GM19372 (cell line): ENCODE measurements around the gene CHD1.

Experiments
- ATAC-seq: cut with Tn5 transposase; IDR thresholded peaks from one replicate; pipeline ENCODE4 v1.9.1; 2021; ENCODE audit warnings: mild to moderate bottlenecking, low read depth, moderate library complexity; ENCODE audit not compliant: unreplicated experiment

Gene CHD1

DNA sequence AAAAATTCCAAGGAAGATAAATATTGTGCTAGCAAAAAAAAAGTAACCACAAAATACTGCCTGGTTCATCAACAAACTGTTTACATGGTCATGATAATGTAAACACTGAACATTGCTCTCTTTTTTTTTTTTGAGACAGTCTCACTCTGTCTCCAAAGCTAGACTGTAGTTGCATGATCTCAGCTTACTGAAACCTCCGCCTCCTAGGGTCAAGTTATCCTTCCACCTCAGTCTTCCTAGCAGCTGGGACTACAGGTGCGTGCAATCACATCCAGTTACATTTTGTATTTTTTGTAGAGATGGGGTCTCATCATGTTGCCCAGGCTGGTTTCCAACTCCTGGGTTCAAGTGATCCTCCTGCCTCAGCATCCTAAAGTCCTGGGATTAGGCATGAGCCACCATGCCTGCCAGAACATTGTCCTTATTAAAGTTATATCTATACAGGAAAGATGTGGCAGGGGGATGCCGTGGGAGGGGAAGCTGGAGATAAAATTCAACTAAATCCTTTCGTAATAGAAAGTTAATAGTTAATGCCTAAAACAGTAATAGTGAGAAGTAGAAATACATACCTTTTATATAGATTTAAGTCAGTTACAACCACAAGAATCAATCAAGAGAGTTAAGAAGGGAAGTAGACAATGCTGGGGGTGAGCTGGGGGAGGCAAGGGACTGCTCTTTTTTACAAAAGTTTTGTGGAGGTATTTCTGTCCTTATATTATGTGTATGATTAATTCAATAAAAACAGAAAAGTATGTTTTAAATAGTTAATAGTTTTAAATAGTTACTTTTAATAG lies 103.0 kb downstream of the CHD1 start:
- no peak for ATAC-seq

DNA sequence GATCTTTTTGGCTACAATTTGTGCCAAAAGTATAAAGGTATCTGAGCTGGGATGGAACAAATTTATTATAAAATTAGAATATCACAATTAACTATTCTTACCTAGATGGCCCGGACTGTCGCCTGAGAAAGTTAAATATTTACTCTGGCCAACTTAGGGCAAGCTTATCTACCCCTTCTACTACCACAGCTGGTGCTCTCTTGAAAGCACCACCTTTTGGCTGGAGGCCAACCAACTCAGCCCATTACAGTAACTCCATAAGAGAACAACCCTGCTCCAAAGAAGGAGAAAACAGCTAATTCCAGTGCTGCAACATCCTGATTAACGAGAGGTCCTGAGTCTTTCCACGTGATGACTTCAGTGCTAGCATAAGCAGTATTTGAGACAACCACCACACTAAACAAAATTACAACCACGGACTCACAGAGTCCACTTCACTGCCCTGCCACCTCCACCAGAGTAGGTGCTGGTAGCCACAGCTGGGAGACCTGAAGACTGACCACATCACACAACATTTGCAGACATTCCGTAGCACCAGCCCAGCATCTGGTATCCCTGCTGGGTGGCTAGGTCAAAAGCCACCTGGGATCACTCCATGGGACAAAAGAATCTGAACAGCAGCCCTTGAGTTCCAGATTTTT lies 112.1 kb downstream of the CHD1 start:
- no peak for ATAC-seq

DNA sequence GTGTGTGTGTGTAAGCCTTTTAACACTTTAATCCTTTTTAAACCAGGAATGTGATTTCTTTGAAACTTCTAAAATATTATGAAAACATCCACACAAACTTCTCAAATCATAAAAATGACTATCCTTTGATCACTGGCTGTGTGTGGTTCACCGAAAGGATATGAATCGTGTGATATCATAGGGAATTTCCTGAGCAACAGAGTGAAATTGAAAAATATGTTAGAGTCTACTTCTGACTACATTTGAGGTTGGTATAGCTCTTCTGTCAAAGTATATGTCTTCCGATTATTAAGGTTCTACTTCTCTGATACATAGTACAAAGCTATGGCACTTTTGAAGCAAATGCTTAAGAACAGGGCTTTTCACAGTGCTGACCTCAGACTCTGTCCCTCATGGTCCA lies 115.1 kb downstream of the CHD1 start:
- ATAC-seq, result no peak

DNA sequence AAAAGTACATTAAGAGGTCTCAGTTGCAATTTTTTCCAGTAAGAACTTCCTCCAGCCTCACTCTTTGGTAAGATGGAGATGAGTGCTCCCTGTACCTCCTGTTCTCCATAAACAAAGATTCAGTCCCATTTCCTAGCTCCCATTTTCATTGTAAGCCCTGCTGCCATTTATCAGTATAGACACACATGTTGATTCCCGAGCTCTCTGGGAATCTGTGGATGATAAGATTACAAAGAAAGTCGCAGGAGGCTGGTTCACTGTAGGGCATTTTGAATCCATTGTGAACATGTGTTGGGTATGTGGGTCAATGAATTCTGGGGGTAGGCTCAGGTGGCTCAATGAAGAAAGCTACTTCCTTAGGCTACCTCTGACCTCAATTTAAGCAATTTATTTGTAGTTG lies 118.6 kb downstream of the CHD1 start:
- ATAC-seq, result no peak

DNA sequence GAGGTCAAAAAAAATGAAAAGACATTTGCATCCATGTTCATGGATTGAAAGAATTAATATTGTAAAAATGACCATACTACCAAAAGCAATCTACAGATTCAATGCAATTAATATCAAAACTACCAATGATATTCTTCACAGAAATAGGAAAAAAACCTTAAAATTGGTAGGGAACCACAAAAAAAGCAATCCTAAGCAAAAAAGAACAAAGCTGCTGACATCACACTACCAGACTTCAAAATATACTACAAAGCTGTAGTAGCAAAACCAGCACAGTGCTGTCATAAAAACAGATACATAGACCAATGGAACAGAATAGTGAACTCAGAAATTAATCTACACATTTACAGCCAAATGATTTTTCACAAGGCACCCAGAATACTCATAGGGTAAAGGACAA lies 121.0 kb downstream of the CHD1 start:
- ATAC-seq, result no peak

DNA sequence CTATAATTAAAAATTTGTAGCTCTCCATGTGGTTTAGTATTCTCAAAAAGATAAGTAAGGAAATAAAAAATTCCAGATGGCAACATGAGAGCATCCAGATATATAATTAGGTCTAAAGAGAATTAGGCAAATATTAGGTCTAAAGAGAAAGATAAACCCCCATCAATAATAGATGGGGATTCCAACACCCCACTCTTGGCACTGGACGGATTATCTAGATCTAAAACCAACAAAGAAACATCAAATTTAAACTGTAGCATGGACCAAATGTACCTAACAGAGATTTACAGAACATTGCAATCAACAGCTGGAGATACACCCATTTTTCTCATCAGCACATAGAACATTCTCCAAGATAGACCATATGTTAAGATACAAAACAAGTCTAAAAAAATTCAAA lies 123.7 kb downstream of the CHD1 start:
- no peak for ATAC-seq

DNA sequence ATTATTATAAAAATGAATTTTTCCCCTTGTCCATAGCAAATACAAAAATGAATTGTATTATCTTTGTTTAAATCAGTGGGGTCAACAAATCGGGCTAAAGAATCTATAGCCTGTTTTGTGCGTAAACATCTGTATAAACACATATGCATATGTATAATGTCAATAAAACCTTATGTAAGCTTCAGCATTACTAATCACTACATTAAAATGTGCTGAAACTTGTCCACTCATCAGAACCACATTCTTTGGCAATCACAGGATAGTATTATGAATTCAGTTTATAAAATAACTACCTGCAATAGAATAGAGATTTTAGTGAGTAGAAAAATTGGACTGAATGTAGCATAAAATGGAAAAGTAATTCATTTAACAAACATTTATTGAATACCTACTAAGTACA lies 124.7 kb downstream of the CHD1 start:
- ATAC-seq, result no peak
